Naive thymus-derived CD4-positive, alpha-beta T cell (primary cell): ENCODE measurements around the gene ANKRD36C. TPM values are rescaled to one million over a fixed set of nuclear protein-coding genes. Genes with fewer than 3 reads are reported as not detected.
"Not testable (repeated sequence)": the region's sequence is repeated elsewhere in the genome, so short reads cannot be mapped to it uniquely, and the experiment has no call there.

ENCODE experiments used
- ATAC-seq: fragments of 150-1000 bp; cut with Tn5 transposase; 2 replicates; pipeline ENCODE4 v1.10.0; 2021; ENCODE audit warnings: mild to moderate bottlenecking, moderate library complexity
- CTCF ChIA-PET: fragments of 350-600 bp; sonication (Branson Sonifier 250); formaldehyde crosslinking; loops from one replicate; lab custom pipeline; 2021; ENCODE audit warnings: antibody characterized with exemption; lab: Charles Lee
- POLR2A ChIA-PET: fragments of 350-600 bp; sonication (Branson Sonifier 250); formaldehyde crosslinking; loops from one replicate; lab custom pipeline; 2021; ENCODE audit warnings: antibody characterized with exemption, inconsistent platforms; lab: Charles Lee
- DNase-seq, 9 donors: peaks; one replicate each; pipeline versions ENCODE4 v3.0.0 to v3.0.0-alpha.2; 2020 to 2022; ENCODE audit warnings: mixed read lengths in 1 of 9
- H3K27ac ChIP-seq: one replicate; pipeline ENCODE4 v1.7.0; 2013; ENCODE audit warnings: mild to moderate bottlenecking, low read depth, low read length, moderate library complexity
- H3K27me3 ChIP-seq, 2 donors: one replicate each; pipeline ENCODE4 v1.7.0; 2013; ENCODE audit warnings: low read length in 2 of 2, mild to moderate bottlenecking in 2 of 2, moderate library complexity in 2 of 2; ENCODE audit not compliant: control insufficient read depth in 2 of 2, insufficient read depth in 2 of 2
- H3K36me3 ChIP-seq, 3 experiments: 1 replicate in 2 of 3; 2 replicates in 1 of 3; pipeline ENCODE4 v1.7.0; 2013; ENCODE audit warnings: low read length in 3 of 3, mild to moderate bottlenecking in 3 of 3, moderate library complexity in 1 of 3; ENCODE audit not compliant: insufficient read depth in 3 of 3, control insufficient read depth in 2 of 3
- H3K4me1 ChIP-seq, 2 donors: one replicate each; pipeline ENCODE4 v1.7.0; 2013; ENCODE audit warnings: low read length in 2 of 2, mild to moderate bottlenecking in 2 of 2, moderate library complexity in 1 of 2; ENCODE audit not compliant: control insufficient read depth in 2 of 2, insufficient read depth in 2 of 2
- H3K4me3 ChIP-seq: 2 replicates; pipeline ENCODE4 v1.7.0; 2013; ENCODE audit warnings: mild to moderate bottlenecking, low read length
- H3K9me3 ChIP-seq, 3 experiments: 1 replicate in 2 of 3; 2 replicates in 1 of 3; pipeline ENCODE4 v1.7.0; 2013; ENCODE audit warnings: low read length in 3 of 3; ENCODE audit not compliant: control insufficient read depth in 2 of 3
- H3K27ac Mint-ChIP-seq, 9 donors: one replicate each; pipeline ENCODE4 v1.8.0; 2020 to 2022; ENCODE audit warnings: mixed read lengths in 9 of 9, mild to moderate bottlenecking in 8 of 9, moderate library complexity in 5 of 9, inconsistent platforms in 2 of 9
- H3K27me3 Mint-ChIP-seq, 5 donors: one replicate each; pipeline ENCODE4 v1.8.0; 2021 to 2022; ENCODE audit warnings: mixed read lengths in 5 of 5, mild to moderate bottlenecking in 1 of 5
- H3K36me3 Mint-ChIP-seq, 5 donors: one replicate each; pipeline ENCODE4 v1.8.0; 2020 to 2022; ENCODE audit warnings: mixed read lengths in 5 of 5, mild to moderate bottlenecking in 3 of 5, inconsistent platforms in 1 of 5
- H3K4me1 Mint-ChIP-seq, 7 donors: one replicate each; pipeline ENCODE4 v1.8.0; 2020 to 2022; ENCODE audit warnings: mixed read lengths in 7 of 7, mild to moderate bottlenecking in 3 of 7, inconsistent platforms in 1 of 7
- H3K4me3 Mint-ChIP-seq, 10 donors: one replicate each; pipeline ENCODE4 v1.8.0; 2020 to 2022; ENCODE audit warnings: mild to moderate bottlenecking in 10 of 10, mixed read lengths in 10 of 10, moderate library complexity in 6 of 10, inconsistent platforms in 2 of 10
- H3K9me3 Mint-ChIP-seq, 11 donors: one replicate each; pipeline ENCODE4 v1.8.0; 2020 to 2022; ENCODE audit warnings: mixed read lengths in 11 of 11, mild to moderate bottlenecking in 4 of 11, inconsistent platforms in 1 of 11, moderate library complexity in 1 of 11
- intact Hi-C, 2 donors: fragments of 100-400 bp; cut with micrococcal nuclease; formaldehyde crosslinking; loops; one replicate each; pipeline ENCODE4 v1.15.1; 2023
- polyA plus RNA-seq, 2 donors: library from polyadenylated mRNA; unstranded; fragments of 300-500 nt; fragmentation: Illumina TruSeq; gene quantifications; one replicate each; pipeline ENCODE4 v1.2.3, GENCODE V29; 2021
- total RNA-seq, 6 experiments: library from RNA in 5 of 6; stranded (reverse) in 5 of 6; gene quantifications; 1 replicate in 5 of 6; 2 replicates in 1 of 6; pipeline ENCODE4 v1.2.3 and lab custom pipeline; 2021 to 2026

The ANKRD36C gene
- total and polyA plus RNA-seq, 7 experiments from 2014 or later, result 12.7 to 96.9 (median 74.8) TPM

DNA sequence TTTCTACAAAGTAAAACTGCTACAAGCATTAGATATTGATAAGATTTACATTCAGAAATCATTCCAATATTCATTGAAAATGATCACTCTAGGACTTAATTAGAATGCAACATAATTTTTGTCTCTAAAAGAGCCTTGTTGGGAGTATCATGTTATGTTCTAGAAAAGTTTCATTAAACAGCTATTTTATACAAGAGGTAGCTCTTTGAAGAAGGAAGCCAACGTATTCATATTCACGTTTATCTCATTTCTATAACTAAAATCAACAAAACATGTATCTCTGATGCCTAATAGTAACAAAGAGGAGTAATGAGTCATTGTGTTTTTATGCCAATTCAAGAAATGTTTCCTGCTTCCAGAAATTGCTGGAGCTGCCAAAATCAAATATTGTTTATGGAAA, 97.2 kb downstream of the ANKRD36C start:
- H3K4me1 Mint-ChIP-seq, H3K27ac Mint-ChIP-seq, H3K27ac ChIP-seq, H3K27me3 Mint-ChIP-seq, H3K9me3 Mint-ChIP-seq, POLR2A ChIA-PET, H3K36me3 ChIP-seq, ATAC-seq, H3K4me3 ChIP-seq, H3K9me3 ChIP-seq, DNase-seq, H3K4me3 Mint-ChIP-seq, H3K27me3 ChIP-seq, intact Hi-C loops, CTCF ChIA-PET, H3K4me1 ChIP-seq: not testable (repeated sequence)
- peaks cover 6 to 28% (median 17%) of the 10 kb centered on the region in 5 donors for H3K36me3 Mint-ChIP-seq

DNA sequence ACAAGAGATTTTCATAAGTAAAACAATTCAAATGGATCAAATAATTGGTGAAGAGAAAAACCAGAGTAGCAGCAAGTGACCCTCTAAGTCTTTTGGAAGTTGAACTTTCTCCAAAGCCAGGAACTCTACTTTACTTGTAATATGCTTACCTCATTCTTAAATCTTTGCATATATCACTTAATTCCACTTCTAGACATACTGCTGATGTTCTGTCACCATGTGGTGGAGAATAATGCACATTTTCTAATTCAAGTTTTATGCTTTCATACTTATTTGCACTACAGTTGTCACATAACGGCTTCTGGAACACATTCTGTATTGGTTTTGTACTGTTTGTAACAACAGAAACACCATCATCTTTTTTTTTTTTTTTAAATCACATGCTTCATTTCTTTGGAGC, 123.7 kb downstream of the ANKRD36C start:
- H3K9me3 Mint-ChIP-seq, H3K4me1 Mint-ChIP-seq, ATAC-seq, POLR2A ChIA-PET, H3K4me3 Mint-ChIP-seq, H3K27ac Mint-ChIP-seq, H3K4me3 ChIP-seq, H3K27me3 ChIP-seq, H3K4me1 ChIP-seq, intact Hi-C loops, H3K27ac ChIP-seq, H3K27me3 Mint-ChIP-seq, CTCF ChIA-PET, H3K9me3 ChIP-seq, H3K36me3 ChIP-seq, DNase-seq: not testable (repeated sequence)
- H3K36me3 Mint-ChIP-seq, result peaks cover 0 to 28% (median 7%) of the 10 kb centered on the region in 5 donors

DNA sequence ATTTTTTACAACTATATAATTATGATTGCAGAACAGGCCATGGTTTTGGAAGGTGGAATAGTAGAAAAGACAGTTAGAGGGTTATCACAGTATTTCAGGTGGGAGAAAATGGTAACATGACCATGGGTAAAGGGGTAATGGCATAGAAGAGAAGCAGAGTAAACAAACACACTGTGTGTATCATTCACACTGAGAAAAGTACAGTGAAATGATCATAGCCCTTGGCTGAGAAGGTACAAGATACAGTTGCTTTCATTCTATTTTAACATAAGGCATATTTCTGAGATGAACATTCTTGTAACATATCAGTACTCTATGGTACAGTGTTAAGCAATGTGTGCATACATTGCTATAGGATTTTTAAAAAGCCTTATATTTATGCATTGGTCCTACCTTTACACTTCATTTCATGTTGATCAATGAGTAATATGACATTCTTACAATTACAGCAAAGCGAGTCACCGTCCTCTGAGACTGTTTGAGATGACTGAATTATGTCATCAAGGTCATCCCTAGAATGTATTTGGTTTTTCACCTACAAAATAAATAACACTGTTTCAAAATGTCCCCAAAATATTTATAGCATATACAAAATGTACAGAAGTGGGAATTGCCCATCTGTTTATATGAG, 124.5 kb downstream of the ANKRD36C start:
- ATAC-seq, H3K4me3 Mint-ChIP-seq, POLR2A ChIA-PET, DNase-seq, H3K36me3 ChIP-seq, H3K9me3 ChIP-seq, H3K4me1 ChIP-seq, intact Hi-C loops, H3K27ac ChIP-seq, H3K4me1 Mint-ChIP-seq, H3K9me3 Mint-ChIP-seq, H3K4me3 ChIP-seq, H3K27me3 ChIP-seq, CTCF ChIA-PET, H3K27me3 Mint-ChIP-seq: not testable (repeated sequence)
- peaks cover 0 to 26% (median 7%) of the 10 kb centered on the region in 5 donors for H3K36me3 Mint-ChIP-seq
- H3K27ac Mint-ChIP-seq, result peak overlapping the region in 1 of 9 donors; percentile 13

DNA sequence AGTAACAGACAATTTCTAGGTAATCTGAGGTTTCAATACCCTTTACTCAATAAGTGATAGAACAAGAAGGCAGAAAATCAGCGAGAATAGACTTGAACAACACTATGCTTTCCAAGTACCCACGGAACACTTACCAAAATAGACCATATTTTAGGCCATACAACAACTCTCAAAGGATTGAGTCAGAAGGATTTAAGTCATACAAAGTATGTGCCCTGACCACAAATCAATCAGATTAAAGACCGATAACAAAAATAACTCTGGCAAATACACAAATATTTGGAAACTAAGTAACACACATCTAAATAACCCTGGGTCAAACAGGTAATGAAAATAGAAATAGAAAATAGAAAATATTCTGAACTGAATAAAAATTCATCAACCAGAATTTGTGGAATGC, 129.5 kb downstream of the ANKRD36C start:
- H3K27me3 ChIP-seq, H3K27me3 Mint-ChIP-seq, H3K4me1 Mint-ChIP-seq, CTCF ChIA-PET, POLR2A ChIA-PET, ATAC-seq, DNase-seq, H3K36me3 ChIP-seq, H3K4me1 ChIP-seq, H3K9me3 ChIP-seq, H3K9me3 Mint-ChIP-seq, H3K4me3 Mint-ChIP-seq, H3K27ac ChIP-seq, H3K27ac Mint-ChIP-seq, intact Hi-C loops, H3K4me3 ChIP-seq: not testable (repeated sequence)
- H3K36me3 Mint-ChIP-seq, result peaks cover 0 to 34% (median 11%) of the 10 kb centered on the region in 5 donors

DNA sequence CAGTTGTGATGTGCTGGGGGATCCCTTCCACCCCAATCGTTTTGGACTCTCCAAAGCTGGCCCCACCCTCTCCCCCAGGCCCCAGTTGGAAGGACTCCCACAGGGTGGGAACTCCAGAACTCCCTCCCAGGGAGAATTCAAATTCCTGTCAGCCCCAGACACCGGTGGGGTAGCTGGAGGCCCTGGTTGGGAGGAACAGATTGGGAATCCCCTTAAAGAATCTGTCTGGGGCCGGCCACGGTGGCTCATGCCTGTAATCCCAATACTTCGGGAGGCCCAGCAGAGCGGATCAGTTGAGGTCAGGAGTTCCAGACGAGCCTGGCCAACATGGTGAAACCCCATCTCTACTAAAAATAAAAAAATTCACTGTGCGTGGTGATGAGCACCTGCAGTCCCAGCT, 155.5 kb downstream of the ANKRD36C start:
- no peak overlapping the region for H3K27ac ChIP-seq
- peaks cover 16 to 75% (median 55%) of the 10 kb centered on the region in 5 donors for H3K36me3 Mint-ChIP-seq
- DNase-seq (no peak), ATAC-seq (no peak)
- CTCF ChIA-PET, result no interaction called here
- H3K4me1 ChIP-seq, result no peaks in the 10 kb centered on the region
- H3K4me3 Mint-ChIP-seq, result no peak overlapping the region
- H3K9me3 ChIP-seq, result peaks cover 0 to 5% (median 0%) of the 10 kb centered on the region in 3 experiments
- no peaks in the 10 kb centered on the region for H3K27me3 Mint-ChIP-seq
- intact Hi-C loops, result no loop called here
- no peak overlapping the region for H3K27ac Mint-ChIP-seq
- H3K4me1 Mint-ChIP-seq, result no peaks in the 10 kb centered on the region
- H3K9me3 Mint-ChIP-seq, result peaks cover 0 to 11% (median 4%) of the 10 kb centered on the region in 11 donors
- H3K36me3 ChIP-seq, result peaks cover 0 to 17% (median 0%) of the 10 kb centered on the region in 3 experiments
- no peaks in the 10 kb centered on the region for H3K27me3 ChIP-seq
- POLR2A ChIA-PET, result no interaction called here
- H3K4me3 ChIP-seq, result no peak overlapping the region

DNA sequence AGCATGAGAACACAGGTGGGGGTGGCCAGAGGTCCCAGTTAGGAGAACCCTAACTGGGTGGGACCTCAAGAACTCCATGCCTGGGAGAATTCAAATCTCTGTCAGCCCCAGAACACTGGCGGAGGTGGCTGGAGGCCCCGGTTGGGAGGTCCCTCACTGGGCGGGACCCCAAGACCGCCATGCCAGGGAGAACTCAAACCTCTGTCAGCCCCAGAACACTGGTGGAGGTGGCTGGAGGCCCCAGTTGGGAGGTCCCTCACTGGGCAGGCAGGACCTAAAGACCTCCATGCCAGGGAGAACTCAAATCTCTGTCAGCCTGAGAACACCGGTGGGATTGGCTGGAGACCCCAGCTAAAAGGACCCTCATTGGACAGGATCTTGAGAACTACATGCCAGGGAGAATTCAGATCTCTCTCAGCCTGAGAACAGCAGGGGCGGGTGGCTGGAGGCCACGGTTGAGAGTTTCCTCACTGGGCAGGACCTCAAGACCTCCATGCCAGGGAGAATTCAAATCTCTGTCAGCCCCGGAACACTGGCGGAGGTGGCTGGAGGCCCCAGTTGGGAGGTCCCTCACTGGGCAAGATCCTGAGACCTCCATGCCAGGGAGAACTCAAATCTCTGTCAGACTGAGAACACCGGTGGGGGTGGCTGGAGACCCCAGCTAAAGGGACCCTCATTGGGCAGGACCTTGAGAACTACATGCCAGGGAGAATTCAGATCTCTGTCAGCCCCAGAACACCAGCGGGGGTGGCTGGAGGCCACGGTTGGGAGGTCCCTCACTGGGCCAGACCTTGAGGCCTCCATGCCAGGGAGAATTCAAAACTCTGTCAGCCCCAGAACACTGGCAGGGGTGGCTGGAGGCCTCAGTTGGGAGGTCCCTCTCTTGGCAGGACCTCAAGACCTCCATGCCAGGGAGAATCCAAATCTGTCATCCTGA, 157.3 kb downstream of the ANKRD36C start:
- intact Hi-C loops, H3K27ac Mint-ChIP-seq, H3K4me1 Mint-ChIP-seq, H3K4me3 ChIP-seq, H3K4me1 ChIP-seq, H3K27me3 Mint-ChIP-seq, H3K27me3 ChIP-seq, H3K27ac ChIP-seq, DNase-seq, ATAC-seq, H3K9me3 ChIP-seq, POLR2A ChIA-PET, H3K4me3 Mint-ChIP-seq: not testable (repeated sequence)
- Mint-ChIP-seq H3K36me3 (peaks cover 19 to 80% (median 60%) of the 10 kb centered on the region in 5 donors), H3K9me3 (peaks cover 0 to 29% (median 14%) of the 10 kb centered on the region in 11 donors)
- peaks cover 0 to 24% (median 0%) of the 10 kb centered on the region in 3 experiments for H3K36me3 ChIP-seq
- CTCF ChIA-PET, result interaction anchor here (0.5 kb wide), 1 partner anchor 1246 kb away, joined by 3 read pairs; no protein-coding TSS in a partner anchor
